Fibroblast of mammary gland (primary cell): Measurements from ENCODE around the gene SERPINB5.

ENCODE experiments used
- DNase-seq: peaks from one replicate; pipeline ENCODE4 v3.0.0-alpha.2; 2010; ENCODE audit warnings: low read depth
- H3K4me3 ChIP-seq: 2 replicates; pipeline ENCODE4 v1.5.1; 2011; ENCODE audit warnings: low read depth, mild to moderate bottlenecking, low read length, moderate library complexity; ENCODE audit not compliant: control insufficient read depth
- CTCF ChIP-seq: conservative IDR thresholded peaks from 2 replicates; pipeline ENCODE4 v1.5.1; 2011; ENCODE audit warnings: low read depth, low read length, inconsistent platforms; ENCODE audit not compliant: control insufficient read depth, insufficient read depth

The SERPINB5 gene

GRCh38 chr18:63476668-63477067, at the start of gene SERPINB5:
TSS of gene SERPINB5 (plus strand) at chr18:63476958. CDS start at chr18:63484429, 7,471 bp downstream.
- TF ChIP-seq CTCF: no peak
- no peak for DNase-seq
- H3K4me3 ChIP-seq: no peak within 1 kb of the TSS

GRCh38 chr18:63427558-63427957, 49.2 kb upstream of the SERPINB5 start:
- no peak for DNase-seq
- H3K4me3 ChIP-seq: no peak overlapping the region
- no peak for TF ChIP-seq CTCF

- no peak for DNase-seq
- H3K4me3 ChIP-seq: no peak overlapping the region
- no peak for TF ChIP-seq CTCF
These were observed 46.2 kb upstream of the SERPINB5 start for GRCh38 chr18:63430526-63430925.

GRCh38 chr18:63431180-63431579, 45.6 kb upstream of the SERPINB5 start:
- TF ChIP-seq CTCF: no peak
- H3K4me3 ChIP-seq: no peak overlapping the region
- no peak for DNase-seq

GRCh38 chr18:63433334-63433866, 43.4 kb upstream of the SERPINB5 start:
- no peak overlapping the region for H3K4me3 ChIP-seq
- peak; percentile 89 for DNase-seq
- no peak for TF ChIP-seq CTCF

- no peak for TF ChIP-seq CTCF
- DNase-seq: peak; percentile 40
- H3K4me3 ChIP-seq: no peak overlapping the region
These were observed 38.6 kb upstream of the SERPINB5 start for GRCh38 chr18:63438181-63438580.

GRCh38 chr18:63439334-63439733, 37.4 kb upstream of the SERPINB5 start:
- no peak overlapping the region for H3K4me3 ChIP-seq
- peak; percentile 76 for DNase-seq
- peak; percentile 88 for TF ChIP-seq CTCF
